Fibroblast of lung (primary cell): ENCODE data around the gene GNG7. TPM values are rescaled to one million over a fixed set of nuclear protein-coding genes. Genes with fewer than 3 reads are reported as not detected.

Experiments
- DNase-seq, 2 donors: peaks; one replicate each; pipeline versions ENCODE4 v3.0.0 to v3.0.0-alpha.2; 2010; ENCODE audit warnings: low read depth in 2 of 2
- H2AFZ ChIP-seq: 2 replicates; pipeline ENCODE4 v1.5.1; 2012; ENCODE audit warnings: low read length, control low read depth, inconsistent platforms
- H3K27ac ChIP-seq: 2 replicates; pipeline ENCODE4 v1.5.1; 2011; ENCODE audit warnings: low read length, control low read depth; ENCODE audit not compliant: insufficient read depth
- H3K27me3 ChIP-seq: 2 replicates; pipeline ENCODE4 v1.5.1; 2011; ENCODE audit warnings: mild to moderate bottlenecking, low read length; ENCODE audit not compliant: control insufficient read depth, insufficient read depth
- H3K36me3 ChIP-seq: 2 replicates; pipeline ENCODE4 v1.5.1; 2011; ENCODE audit warnings: low read length; ENCODE audit not compliant: control insufficient read depth, insufficient read depth
- H3K4me1 ChIP-seq: 2 replicates; pipeline ENCODE4 v1.5.1; 2011; ENCODE audit warnings: low read length; ENCODE audit not compliant: control insufficient read depth, insufficient read depth; ENCODE audit errors: extremely low read depth
- H3K4me2 ChIP-seq: 2 replicates; pipeline ENCODE4 v1.5.1; 2011; ENCODE audit warnings: low read length, control low read depth; ENCODE audit not compliant: insufficient read depth; ENCODE audit errors: extremely low read depth
- H3K4me3 ChIP-seq, 4 experiments: fragments of 200-600 bp in 1 of 4; sonication (generic) in 1 of 4; replicated peaks in 1 of 4; 2 replicates each; pipeline ENCODE4 v1.5.1; 2011 to 2016; ENCODE audit warnings: low read length in 4 of 4, low read depth in 3 of 4, mild to moderate bottlenecking in 3 of 4, control low read depth in 2 of 4, inconsistent platforms in 1 of 4, mixed read lengths in 1 of 4; ENCODE audit not compliant: insufficient read depth in 1 of 4; ENCODE audit errors: control extremely low read depth in 1 of 4
- H3K79me2 ChIP-seq: 2 replicates; pipeline ENCODE4 v1.5.1; 2012; ENCODE audit warnings: mild to moderate bottlenecking, low read length, inconsistent platforms; ENCODE audit not compliant: control insufficient read depth, insufficient read depth
- H3K9ac ChIP-seq: 2 replicates; pipeline ENCODE4 v1.5.1; 2011; ENCODE audit warnings: mild to moderate bottlenecking, low read length, control low read depth; ENCODE audit not compliant: insufficient read depth
- H3K9me3 ChIP-seq: 2 replicates; pipeline ENCODE4 v1.5.1; 2012; ENCODE audit warnings: low read depth, low read length; ENCODE audit not compliant: control insufficient read depth, insufficient read depth
- H4K20me1 ChIP-seq: 2 replicates; pipeline ENCODE4 v1.5.1; 2011; ENCODE audit warnings: low read length; ENCODE audit not compliant: control insufficient read depth, insufficient read depth; ENCODE audit errors: extremely low read depth
- CTCF ChIP-seq, 2 donors: IDR thresholded peaks in 1 of 2; conservative IDR thresholded peaks in 1 of 2; 1 replicate in 1 of 2; 2 replicates in 1 of 2; pipeline ENCODE4 v1.5.1; 2011 to 2012; ENCODE audit warnings: low read length in 2 of 2, control low read depth in 1 of 2, inconsistent platforms in 1 of 2, low read depth in 1 of 2, mild to moderate bottlenecking in 1 of 2
- EZH2 ChIP-seq: IDR thresholded peaks from 2 replicates; pipeline ENCODE4 v1.5.1; 2012; ENCODE audit warnings: low read length, control low read depth, mild to moderate bottlenecking; ENCODE audit errors: missing control alignments
- polyA plus RNA-seq, 2 donors: library from polyadenylated mRNA; depleted of rRNA in 1 of 2; stranded (reverse) in 1 of 2; unstranded in 1 of 2; fragments of >200 nt; gene quantifications; 2 replicates each; pipeline ENCODE4 v1.2.1, GENCODE V29; 2011 to 2012; ENCODE audit warnings: missing spikeins in 1 of 2
- total RNA-seq: library from RNA; depleted of rRNA; stranded (reverse); fragments of >200 nt; gene quantifications from 2 replicates; pipeline ENCODE4 v1.2.1, GENCODE V29; 2014

GNG7 gene
- total and polyA plus RNA-seq, 2 donors (not counting 1 experiment from before 2014, with no cell fraction given) = 0.27 to 0.83 TPM

- no peak overlapping the region for H3K9ac ChIP-seq
- no peaks in the 10 kb centered on the region for H3K36me3 ChIP-seq
- no peak overlapping the region for H3K4me3 ChIP-seq
- H4K20me1 ChIP-seq = no peaks in the 10 kb centered on the region
- no peak for TF ChIP-seq CTCF (conservative IDR thresholded peaks at IDR 0.05 in 1 of 2, IDR thresholded peaks at IDR 0.05 in 1 of 2; ENCODE audit: low read depth in 1 of 2, low read length in 2 of 2)
- no peak for TF ChIP-seq EZH2
- H3K9me3 ChIP-seq = no peaks in the 10 kb centered on the region
- H3K27ac ChIP-seq = no peak overlapping the region
- H3K4me1 ChIP-seq = no peaks in the 10 kb centered on the region
- no peak overlapping the region for H3K4me2 ChIP-seq
- H2AFZ ChIP-seq = no peak overlapping the region
- no peaks in the 10 kb centered on the region for H3K79me2 ChIP-seq
- DNase-seq = no peak
- no peaks in the 10 kb centered on the region for H3K27me3 ChIP-seq
Observed at GRCh38 chr19:2641332-2641698, 61.2 kb downstream of the GNG7 start.

GRCh38 chr19:2640563-2641331 is 61.7 kb downstream of the GNG7 start:
- TF ChIP-seq EZH2 (no peak), CTCF (conservative IDR thresholded peaks at IDR 0.05 in 1 of 2, IDR thresholded peaks at IDR 0.05 in 1 of 2; ENCODE audit: low read depth in 1 of 2, low read length in 2 of 2) (no peak)
- no peak for DNase-seq
- H3K36me3 ChIP-seq = no peaks in the 10 kb centered on the region
- no peak overlapping the region for H3K4me2 ChIP-seq
- H3K4me3 ChIP-seq = no peak overlapping the region
- no peaks in the 10 kb centered on the region for H3K27me3 ChIP-seq
- H3K9me3 ChIP-seq = no peaks in the 10 kb centered on the region
- H4K20me1 ChIP-seq = no peaks in the 10 kb centered on the region
- no peak overlapping the region for H2AFZ ChIP-seq
- no peak overlapping the region for H3K9ac ChIP-seq
- H3K4me1 ChIP-seq = no peaks in the 10 kb centered on the region
- no peaks in the 10 kb centered on the region for H3K79me2 ChIP-seq
- no peak overlapping the region for H3K27ac ChIP-seq

GRCh38 chr19:2639999-2640398 is 62.5 kb downstream of the GNG7 start:
- Histone ChIP-seq H3K79me2 (no peaks in the 10 kb centered on the region), H3K4me2 (no peak overlapping the region), H3K4me3 (no peak overlapping the region), H3K36me3 (no peaks in the 10 kb centered on the region), H3K27me3 (no peaks in the 10 kb centered on the region), H4K20me1 (no peaks in the 10 kb centered on the region), H3K9ac (no peak overlapping the region), H2AFZ (no peak overlapping the region), H3K9me3 (no peaks in the 10 kb centered on the region), H3K27ac (no peak overlapping the region), H3K4me1 (no peaks in the 10 kb centered on the region)
- no peak for DNase-seq
- TF ChIP-seq EZH2 (no peak), CTCF (conservative IDR thresholded peaks at IDR 0.05 in 1 of 2, IDR thresholded peaks at IDR 0.05 in 1 of 2; ENCODE audit: low read depth in 1 of 2, low read length in 2 of 2) (no peak)
